Subcutaneous abdominal adipose tissue (tissue), 5 donors: Measurements from ENCODE around the gene PIMREG.

ENCODE experiments used
- H3K27ac ChIP-seq: one replicate; pipeline ENCODE4 v1.7.0; 2013; ENCODE audit warnings: low read depth, mild to moderate bottlenecking, inconsistent platforms, low read length, moderate library complexity
- H3K27me3 ChIP-seq, 5 donors: one replicate each; pipeline ENCODE4 v1.7.0; 2013; ENCODE audit warnings: low read length in 5 of 5, inconsistent platforms in 1 of 5; ENCODE audit not compliant: control insufficient read depth in 5 of 5, insufficient read depth in 4 of 5
- H3K36me3 ChIP-seq, 5 donors: one replicate each; pipeline ENCODE4 v1.7.0; 2013; ENCODE audit warnings: low read length in 5 of 5; ENCODE audit not compliant: control insufficient read depth in 5 of 5, insufficient read depth in 5 of 5
- H3K4me1 ChIP-seq, 5 donors: one replicate each; pipeline ENCODE4 v1.7.0; 2013; ENCODE audit warnings: low read length in 5 of 5, mild to moderate bottlenecking in 3 of 5, moderate library complexity in 1 of 5; ENCODE audit not compliant: control insufficient read depth in 5 of 5, insufficient read depth in 5 of 5
- H3K4me3 ChIP-seq, 5 donors: one replicate each; pipeline ENCODE4 v1.7.0; 2013; ENCODE audit warnings: low read length in 5 of 5, low read depth in 1 of 5
- H3K9ac ChIP-seq, 5 donors: one replicate each; pipeline ENCODE4 v1.7.0; 2013; ENCODE audit warnings: low read length in 5 of 5, mild to moderate bottlenecking in 4 of 5, moderate library complexity in 3 of 5
- H3K9me3 ChIP-seq, 5 donors: one replicate each; pipeline ENCODE4 v1.7.0; 2013; ENCODE audit warnings: low read length in 5 of 5; ENCODE audit not compliant: control insufficient read depth in 5 of 5
- donor health status: healthy.
- donor health status: healthy.
- donor health status: healthy.
- donor health status: healthy.
- donor health status: healthy.

PIMREG gene

DNA sequence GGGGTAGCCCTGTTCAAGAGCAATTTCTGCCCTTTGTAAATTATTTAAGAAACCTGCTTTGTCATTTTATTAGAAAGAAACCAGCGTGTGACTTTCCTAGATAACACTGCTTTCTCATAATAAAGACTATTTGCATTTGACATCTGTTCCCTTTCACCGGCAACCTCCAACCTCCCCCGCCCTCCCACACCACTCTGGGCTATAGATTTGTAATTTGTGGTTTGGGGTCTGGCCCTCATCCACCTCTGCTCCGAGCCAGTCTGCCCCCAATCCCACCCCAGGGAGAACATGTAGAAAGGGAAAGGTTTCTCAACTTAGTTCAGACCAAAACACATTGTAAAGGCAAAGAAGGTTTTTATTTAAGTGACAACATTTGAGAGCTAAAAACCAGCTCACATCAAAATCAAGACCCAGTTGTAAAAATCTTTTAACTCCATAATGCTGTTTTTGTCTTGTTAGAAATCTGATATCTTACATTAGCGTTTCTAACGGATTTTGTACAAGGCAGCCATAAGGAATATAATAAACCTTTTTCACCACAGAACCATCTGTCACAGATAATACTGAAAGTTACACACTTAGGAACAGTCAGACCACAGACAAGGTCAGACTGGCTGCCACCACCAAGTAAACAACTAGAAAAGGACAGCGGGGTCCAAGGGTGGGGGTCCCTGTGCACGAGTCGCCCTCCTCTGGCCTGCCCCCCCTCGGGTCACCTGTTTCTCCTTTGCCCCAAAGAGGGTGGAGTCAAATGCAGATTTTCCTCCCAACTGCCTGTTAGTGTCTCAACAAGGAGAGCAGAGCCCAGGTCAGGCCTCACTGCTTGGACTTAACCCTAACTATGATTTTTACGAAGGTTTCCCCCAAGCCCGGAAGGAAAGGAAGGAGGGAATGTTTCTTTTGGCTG is 6.9 kb downstream of the PIMREG start:
- Histone ChIP-seq H3K9me3 (no peaks in the 10 kb centered on the region), H3K9ac (no peak overlapping the region), H3K36me3 (no peaks in the 10 kb centered on the region), H3K27me3 (peaks cover 6 to 16% (median 10%) of the 10 kb centered on the region in 5 donors), H3K27ac (no peak overlapping the region), H3K4me3 (no peak overlapping the region), H3K4me1 (peaks cover 0 to 11% (median 8%) of the 10 kb centered on the region in 5 donors)

DNA sequence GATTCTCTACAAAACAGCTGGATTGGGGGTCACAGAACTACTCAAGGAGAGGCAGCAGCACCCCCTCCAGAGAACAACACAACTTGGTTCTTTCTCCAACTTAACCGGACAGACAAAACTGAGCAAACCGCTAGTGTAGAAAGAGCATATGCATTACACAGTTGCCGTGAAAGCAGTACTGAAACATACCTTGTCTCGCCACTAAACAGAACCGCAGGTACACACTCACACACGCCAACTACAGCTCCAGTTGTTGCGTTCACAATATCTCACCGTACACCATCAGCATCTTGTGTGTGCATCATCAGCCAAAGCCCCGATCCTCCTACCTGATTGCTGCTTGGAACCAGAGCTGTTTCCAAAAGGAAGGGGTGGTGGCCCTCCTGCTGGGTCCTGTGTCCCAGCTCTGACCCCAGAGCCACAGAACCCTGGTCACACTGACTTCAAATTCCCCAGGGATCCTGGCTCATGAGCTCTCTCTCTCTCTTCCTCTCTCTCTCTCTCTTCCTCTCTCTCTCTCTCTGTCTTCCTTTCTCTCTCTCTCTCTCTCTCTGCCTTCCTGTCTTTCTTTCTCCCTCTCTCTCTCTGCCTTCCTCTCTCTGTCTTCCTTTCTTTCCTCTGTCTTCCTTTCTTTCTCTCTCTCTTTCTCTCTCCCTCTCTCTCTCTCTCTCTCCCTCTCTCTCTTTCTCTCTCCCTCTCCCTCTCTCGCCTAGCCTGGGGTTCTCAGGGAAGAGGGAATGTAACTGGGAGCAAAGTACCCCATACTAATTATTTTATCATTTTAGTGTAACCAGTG is 8.4 kb downstream of the PIMREG start:
- H3K4me1 ChIP-seq, result peaks cover 0 to 11% (median 8%) of the 10 kb centered on the region in 5 donors

DNA sequence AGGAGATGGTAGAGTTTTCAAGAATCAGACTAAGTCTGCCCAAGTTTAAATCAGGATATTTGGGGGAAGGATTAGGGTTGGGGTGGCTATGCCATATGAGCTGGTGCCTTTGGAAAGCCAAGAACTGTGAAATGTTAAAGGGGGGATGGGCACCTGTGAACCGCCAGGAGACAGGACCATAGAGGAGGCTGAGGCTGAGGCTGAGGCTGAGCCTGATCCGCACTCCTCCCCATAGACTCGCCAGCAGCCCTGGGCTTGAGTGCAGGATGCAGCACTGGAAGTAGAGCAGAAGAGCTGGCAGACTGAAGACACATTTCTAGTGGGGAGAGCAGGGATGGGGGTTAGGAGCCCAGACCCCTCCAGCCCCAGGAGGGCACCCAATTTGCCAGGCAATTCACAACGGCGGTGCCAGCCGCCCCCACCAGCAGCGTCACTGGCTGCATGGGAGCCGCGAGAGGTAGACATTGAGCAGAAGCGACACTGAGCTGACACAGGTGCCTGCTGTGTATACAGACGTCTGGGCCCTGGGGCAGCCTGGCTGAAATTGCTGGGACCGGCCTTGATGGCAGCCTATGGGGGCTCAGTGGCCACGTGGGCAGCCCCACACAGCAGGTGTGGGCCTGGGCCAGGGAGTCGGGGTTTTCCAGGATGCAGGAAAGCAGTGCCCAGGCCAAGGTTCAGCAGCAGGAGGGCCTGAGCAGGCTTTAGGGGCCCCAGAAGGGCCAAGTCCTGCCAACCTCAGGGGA is 9.2 kb downstream of the PIMREG start:
- Histone ChIP-seq H3K27me3 (peaks cover 12 to 26% (median 19%) of the 10 kb centered on the region in 5 donors), H3K4me1 (peaks cover 0 to 11% (median 8%) of the 10 kb centered on the region in 5 donors), H3K9me3 (no peaks in the 10 kb centered on the region), H3K36me3 (no peaks in the 10 kb centered on the region), H3K9ac (no peak overlapping the region), H3K27ac (no peak overlapping the region), H3K4me3 (no peak overlapping the region)

More for the DNA sequence above, 8.4 kb downstream of the PIMREG start:
- no peak overlapping the region for H3K4me3 ChIP-seq
- no peaks in the 10 kb centered on the region for H3K9me3 ChIP-seq
- peaks cover 12 to 22% (median 17%) of the 10 kb centered on the region in 5 donors for H3K27me3 ChIP-seq
- no peak overlapping the region for H3K27ac ChIP-seq
- H3K9ac ChIP-seq, result no peak overlapping the region
- no peaks in the 10 kb centered on the region for H3K36me3 ChIP-seq

DNA sequence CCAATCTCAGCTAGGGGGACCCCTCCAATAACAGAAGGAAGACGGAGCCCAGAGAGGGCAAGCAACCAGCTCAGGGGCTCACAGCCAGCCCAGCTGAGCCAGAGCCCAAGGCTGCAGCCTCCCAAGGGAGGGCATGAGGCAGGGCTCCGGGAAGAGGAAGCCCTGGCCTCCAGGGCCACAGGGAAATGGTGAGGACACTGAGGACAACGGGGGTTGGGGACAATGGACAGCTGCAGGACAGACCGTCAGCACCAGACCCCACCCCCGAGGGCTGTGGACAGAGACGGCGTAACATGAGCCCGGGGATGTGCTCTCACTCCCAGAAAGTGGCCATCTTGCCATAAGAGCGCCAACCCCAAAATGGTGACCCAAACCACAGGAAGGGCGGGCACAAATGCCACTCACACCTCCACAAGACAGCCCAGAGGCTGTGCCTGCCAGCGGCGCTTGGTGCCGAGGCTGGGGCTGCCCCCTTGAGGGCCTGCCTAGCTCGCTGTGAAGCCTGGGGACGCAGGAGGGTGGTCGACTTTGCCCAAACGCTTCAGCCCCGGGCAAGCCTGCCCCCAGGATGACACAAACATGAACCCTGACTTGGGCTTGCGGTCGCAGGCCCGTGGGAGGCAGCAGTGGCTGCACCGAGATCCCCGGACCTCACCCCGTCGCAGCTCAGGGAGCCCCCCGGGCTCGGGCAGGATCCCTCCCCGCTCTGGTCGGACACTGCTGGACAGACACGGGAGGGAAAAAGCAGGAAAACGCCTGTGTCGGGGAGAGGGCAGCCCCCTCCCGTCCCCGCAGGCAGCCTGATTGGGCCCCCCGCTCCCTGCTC is 10.5 kb downstream of the PIMREG start:
- Histone ChIP-seq H3K4me3 (peak overlapping the region in 3 of 5 donors; percentile 34 to 52 (median 38)), H3K27me3 (peaks cover 20 to 35% (median 25%) of the 10 kb centered on the region in 5 donors), H3K27ac (no peak overlapping the region), H3K9me3 (no peaks in the 10 kb centered on the region), H3K36me3 (no peaks in the 10 kb centered on the region), H3K4me1 (peaks cover 0 to 11% (median 8%) of the 10 kb centered on the region in 5 donors), H3K9ac (no peak overlapping the region)

DNA sequence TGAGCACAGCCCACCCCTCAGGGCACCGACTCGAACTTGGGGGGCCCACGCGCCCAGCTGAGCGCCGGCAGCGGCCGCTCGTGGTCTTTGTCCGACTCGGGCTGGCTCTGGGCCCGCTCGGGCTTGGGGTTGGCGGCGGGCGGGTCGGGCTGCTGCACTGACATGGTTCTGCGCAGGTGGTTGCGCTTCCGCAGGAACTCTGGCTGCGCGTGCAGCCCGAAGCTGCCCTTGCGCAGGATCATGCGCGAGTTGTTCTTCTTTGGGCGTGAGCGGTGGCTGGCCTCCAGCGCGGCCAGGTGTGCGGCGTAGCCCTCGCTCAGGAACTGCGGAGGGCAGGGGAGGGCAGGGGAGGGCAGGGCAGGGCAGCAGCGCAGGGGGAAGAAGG is 11.1 kb downstream of the PIMREG start:
- no peaks in the 10 kb centered on the region for H3K36me3 ChIP-seq
- peaks cover 0 to 11% (median 8%) of the 10 kb centered on the region in 5 donors for H3K4me1 ChIP-seq
- peaks cover 21 to 35% (median 29%) of the 10 kb centered on the region in 5 donors for H3K27me3 ChIP-seq
- peak overlapping the region in 3 of 5 donors; percentile 34 to 52 (median 38) for H3K4me3 ChIP-seq
- H3K9ac ChIP-seq, result no peak overlapping the region
- H3K9me3 ChIP-seq, result no peaks in the 10 kb centered on the region
- no peak overlapping the region for H3K27ac ChIP-seq

DNA sequence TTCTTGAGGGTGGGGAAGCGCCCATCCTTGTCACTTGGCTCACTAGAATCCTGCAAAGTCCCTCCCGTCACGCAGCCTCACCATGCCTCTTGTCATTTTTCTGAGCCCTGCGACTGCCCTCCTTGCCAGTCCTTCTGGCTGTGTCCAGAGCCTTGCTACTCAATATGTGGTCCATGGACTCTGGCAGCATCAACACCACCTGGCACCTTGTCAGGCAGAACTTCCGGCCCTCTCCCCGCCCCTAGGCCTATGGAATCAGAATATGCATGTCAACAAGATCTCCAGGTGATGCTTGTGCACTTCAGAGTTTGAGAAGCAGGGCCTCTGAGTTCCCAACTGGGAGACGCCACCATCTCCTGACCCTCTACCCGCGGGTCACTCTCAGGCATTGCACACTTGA is 12.1 kb downstream of the PIMREG start:
- peaks cover 21 to 35% (median 29%) of the 10 kb centered on the region in 5 donors for H3K27me3 ChIP-seq

DNA sequence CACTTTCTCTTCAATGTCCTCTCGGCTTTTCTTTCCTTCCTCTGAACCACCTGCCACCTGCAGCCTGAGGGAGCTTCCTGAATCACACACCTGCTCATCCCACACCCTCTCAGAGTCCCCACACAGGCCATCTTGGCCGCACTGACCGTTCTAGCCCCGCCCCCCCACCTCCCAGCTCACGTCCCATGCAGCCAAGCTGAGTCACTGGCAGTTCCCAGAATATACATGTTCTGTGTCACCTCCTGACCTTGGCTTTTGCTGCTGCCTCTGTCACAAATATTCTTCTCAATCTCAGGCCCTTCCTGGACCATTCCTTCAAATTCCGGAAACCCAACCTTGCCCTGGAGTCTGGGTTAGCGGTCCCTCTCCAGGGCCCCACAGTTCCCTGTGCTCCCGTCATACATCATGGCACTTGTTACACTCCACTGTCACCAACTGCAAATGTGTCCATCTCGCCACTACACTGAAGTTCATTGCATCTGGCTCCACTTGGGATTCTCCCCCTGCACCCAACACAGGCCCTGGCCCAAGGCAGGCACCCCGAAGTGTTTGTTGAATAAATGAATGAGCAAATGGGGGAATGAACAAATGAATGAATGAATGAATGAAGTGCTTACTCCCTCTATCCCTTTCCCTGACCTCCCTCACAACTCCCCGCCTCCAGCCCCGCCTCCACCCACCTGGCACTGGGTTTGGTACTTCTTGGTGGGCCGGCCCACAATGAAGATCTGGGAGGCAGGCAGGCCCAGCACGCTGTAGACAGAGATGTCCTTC is 12.8 kb downstream of the PIMREG start:
- Histone ChIP-seq H3K36me3 (no peaks in the 10 kb centered on the region), H3K4me1 (peaks cover 0 to 11% (median 8%) of the 10 kb centered on the region in 5 donors), H3K9ac (no peak overlapping the region), H3K4me3 (no peak overlapping the region), H3K27ac (no peak overlapping the region), H3K27me3 (peaks cover 21 to 35% (median 29%) of the 10 kb centered on the region in 5 donors), H3K9me3 (no peaks in the 10 kb centered on the region)

More for the DNA sequence above, 12.1 kb downstream of the PIMREG start:
- Histone ChIP-seq H3K27ac (no peak overlapping the region), H3K4me3 (no peak overlapping the region), H3K9ac (no peak overlapping the region), H3K36me3 (no peaks in the 10 kb centered on the region), H3K9me3 (no peaks in the 10 kb centered on the region), H3K4me1 (peaks cover 0 to 11% (median 8%) of the 10 kb centered on the region in 5 donors)

DNA sequence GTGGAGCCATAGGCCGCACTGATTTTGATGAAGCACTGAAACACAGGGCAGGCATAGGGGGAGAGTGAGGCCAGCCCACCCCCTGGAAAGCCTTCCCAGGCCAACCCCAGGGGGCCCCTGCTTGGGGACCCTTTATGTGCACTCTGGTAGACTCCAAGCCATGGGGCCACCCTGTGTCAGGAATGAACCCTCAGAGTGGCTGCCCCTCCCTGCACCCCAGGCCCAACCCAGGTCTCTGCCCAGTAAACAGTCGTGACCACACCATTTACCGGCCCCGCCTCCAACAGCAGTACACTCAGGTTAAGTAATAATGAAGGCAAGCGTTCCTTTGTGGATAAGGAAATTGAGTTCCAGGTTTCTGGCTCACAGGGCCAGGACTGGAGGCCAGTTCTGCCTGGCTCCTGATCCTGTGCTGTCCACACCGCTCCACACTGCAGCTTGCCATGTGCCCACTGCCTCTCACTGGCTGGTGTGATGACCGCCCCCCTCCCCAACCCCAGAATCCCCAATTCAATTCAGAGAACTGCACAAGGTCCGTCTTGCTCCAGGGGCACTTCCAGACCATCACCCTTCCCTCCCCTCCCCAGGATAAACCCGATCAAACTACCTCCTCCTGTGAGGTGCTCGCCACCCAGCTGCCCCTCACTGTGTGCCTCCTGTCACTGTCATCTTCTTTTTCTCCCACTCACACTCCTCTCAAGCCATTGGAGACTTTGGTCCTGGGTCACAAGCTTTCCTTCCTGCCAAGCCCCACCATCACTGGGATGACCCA is 13.6 kb downstream of the PIMREG start:
- H3K9me3 ChIP-seq, result no peaks in the 10 kb centered on the region
- H3K4me1 ChIP-seq, result peaks cover 0 to 11% (median 8%) of the 10 kb centered on the region in 5 donors
- no peaks in the 10 kb centered on the region for H3K36me3 ChIP-seq
- peaks cover 21 to 35% (median 31%) of the 10 kb centered on the region in 5 donors for H3K27me3 ChIP-seq
- no peak overlapping the region for H3K9ac ChIP-seq
- no peak overlapping the region for H3K4me3 ChIP-seq
- H3K27ac ChIP-seq, result no peak overlapping the region
